ENCODE measurements around the gene FAM83B. TPM values are rescaled to one million over a fixed set of nuclear protein-coding genes. Genes with fewer than 3 reads are reported as not detected.

Gene FAM83B
- total and polyA plus RNA-seq, 2 donors (not counting 3 experiments of a cell fraction or from before 2014, with no cell fraction given), result not detected

DNA sequence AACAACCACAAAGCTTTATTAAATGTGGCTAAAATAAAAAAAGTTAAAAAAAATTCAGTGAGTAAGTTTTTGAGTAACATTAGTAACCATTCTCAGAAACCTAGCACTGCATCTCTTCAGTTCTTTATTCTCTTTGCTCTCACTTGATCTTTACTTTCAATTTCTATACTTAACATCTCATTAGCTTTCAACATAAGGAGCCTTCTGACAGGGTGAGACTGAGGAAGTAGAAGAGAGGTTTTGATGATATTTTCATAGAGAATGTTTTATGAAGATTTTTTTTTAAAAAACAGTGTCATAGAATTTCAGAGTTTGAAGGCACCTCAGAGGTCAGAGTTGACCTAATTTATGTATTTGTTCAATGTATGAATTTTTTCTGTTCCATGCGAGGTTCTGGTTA, 60.8 kb downstream of the FAM83B start:
- Histone ChIP-seq H2AFZ (ENCODE audit: low read depth, low read length) (no peak overlapping the region), H3K4me3 (replicated peaks in 1 of 3; ENCODE audit: insufficient read depth in 1 of 3, low read depth in 1 of 3, low read length in 3 of 3) (no peak overlapping the region), H3K79me2 (ENCODE audit: control insufficient read depth, insufficient read depth, low read length) (no peaks in the 10 kb centered on the region), H3K27me3 (ENCODE audit: control insufficient read depth in 2 of 2, insufficient read depth in 2 of 2, low read length in 2 of 2) (no peaks in the 10 kb centered on the region), H4K20me1 (replicated peaks; ENCODE audit: control insufficient read depth, extremely low read depth, insufficient read depth, low read length) (no peaks in the 10 kb centered on the region), H3K4me2 (ENCODE audit: insufficient read depth, low read length) (no peak overlapping the region), H3K9ac (replicated peaks; ENCODE audit: extremely low read depth, insufficient read depth, low read length) (no peak overlapping the region), H3K4me1 (ENCODE audit: control insufficient read depth, extremely low read depth, insufficient read depth, low read length) (no peaks in the 10 kb centered on the region), H3K9me3 (replicated peaks; ENCODE audit: control insufficient read depth, insufficient read depth, low read length) (no peaks in the 10 kb centered on the region), H3K27ac (ENCODE audit: insufficient read depth, low read depth, low read length) (no peak overlapping the region), H3K36me3 (ENCODE audit: control insufficient read depth in 2 of 2, extremely low read depth in 1 of 2, insufficient read depth in 2 of 2, low read length in 2 of 2) (no peaks in the 10 kb centered on the region), H3K9me1 (replicated peaks; ENCODE audit: control insufficient read depth, extremely low read depth, insufficient read depth, low read length) (no peaks in the 10 kb centered on the region)
- TF ChIP-seq FOS (IDR thresholded peaks at IDR 0.05; ENCODE audit: borderline replicate concordance, insufficient read depth, low read length), result no peak
- TF ChIP-seq, protein P1, sequence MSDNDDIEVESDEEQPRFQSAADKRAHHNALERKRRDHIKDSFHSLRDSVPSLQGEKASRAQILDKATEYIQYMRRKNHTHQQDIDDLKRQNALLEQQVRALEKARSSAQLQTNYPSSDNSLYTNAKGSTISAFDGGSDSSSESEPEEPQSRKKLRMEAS (IDR thresholded peaks at IDR 0.05; ENCODE audit: insufficient read depth, insufficient read length), result no peak
- TF ChIP-seq GATA2 (IDR thresholded peaks at IDR 0.05; ENCODE audit: insufficient read depth, insufficient read length, low read depth, low read length), result no peak
- no peak for TF ChIP-seq MYC (IDR thresholded peaks at IDR 0.05; ENCODE audit: low read depth, low read length)
- TF ChIP-seq POLR2A (IDR thresholded peaks at IDR 0.05; ENCODE audit: low read depth, low read length), result no peak
- TF ChIP-seq JUN (IDR thresholded peaks at IDR 0.05; ENCODE audit: borderline replicate concordance, insufficient read depth, insufficient read length, low read depth), result no peak
- TF ChIP-seq POLR2AphosphoS5 (IDR thresholded peaks at IDR 0.05; ENCODE audit: insufficient read depth, low read depth, low read length), result no peak
- TF ChIP-seq, protein P2, sequence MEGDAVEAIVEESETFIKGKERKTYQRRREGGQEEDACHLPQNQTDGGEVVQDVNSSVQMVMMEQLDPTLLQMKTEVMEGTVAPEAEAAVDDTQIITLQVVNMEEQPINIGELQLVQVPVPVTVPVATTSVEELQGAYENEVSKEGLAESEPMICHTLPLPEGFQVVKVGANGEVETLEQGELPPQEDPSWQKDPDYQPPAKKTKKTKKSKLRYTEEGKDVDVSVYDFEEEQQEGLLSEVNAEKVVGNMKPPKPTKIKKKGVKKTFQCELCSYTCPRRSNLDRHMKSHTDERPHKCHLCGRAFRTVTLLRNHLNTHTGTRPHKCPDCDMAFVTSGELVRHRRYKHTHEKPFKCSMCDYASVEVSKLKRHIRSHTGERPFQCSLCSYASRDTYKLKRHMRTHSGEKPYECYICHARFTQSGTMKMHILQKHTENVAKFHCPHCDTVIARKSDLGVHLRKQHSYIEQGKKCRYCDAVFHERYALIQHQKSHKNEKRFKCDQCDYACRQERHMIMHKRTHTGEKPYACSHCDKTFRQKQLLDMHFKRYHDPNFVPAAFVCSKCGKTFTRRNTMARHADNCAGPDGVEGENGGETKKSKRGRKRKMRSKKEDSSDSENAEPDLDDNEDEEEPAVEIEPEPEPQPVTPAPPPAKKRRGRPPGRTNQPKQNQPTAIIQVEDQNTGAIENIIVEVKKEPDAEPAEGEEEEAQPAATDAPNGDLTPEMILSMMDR (IDR thresholded peaks at IDR 0.05; ENCODE audit: extremely low read depth in 1 of 2, insufficient read depth in 1 of 2, low read depth in 1 of 2, low read length in 2 of 2), result no peak
- no peak for TF ChIP-seq EZH2 (IDR thresholded peaks at IDR 0.05; ENCODE audit: borderline replicate concordance, low read depth, low read length, severe bottlenecking)
- intact Hi-C loops (cut with micrococcal nuclease), result no loop called here
- dilution Hi-C loops (cut with MboI; ENCODE audit: extremely low pct_ligation_motif_present, low sequenced_read_pairs), result no loop called here
- POLR2A ChIA-PET, result no interaction called here
- no peak for FAIRE-seq
- CTCF ChIA-PET, result interaction anchor here (1.0 to 1.4 kb wide), 2 partner anchors 11 to 21 kb away, joined by 3 read pairs; no protein-coding TSS in a partner anchor
- no TSS peak for BruUV-seq (replicated peaks)
- no peak for DNase-seq (ENCODE audit: low read depth, low spot score)

All from endothelial cell of umbilical vein (primary cell).